NCI-H2171 treated with DMSO at 0.1 percent for 48 hours (cell line): ENCODE measurements around the gene ADGRB3.
"Not testable (repeated sequence)": the region's sequence is repeated elsewhere in the genome, so short reads cannot be mapped to it uniquely, and the experiment has no call there.

Experiments used
- DNase-seq: peaks from one replicate; lab custom pipeline; 2025; lab: John Stamatoyannopoulos, UW

The ADGRB3 gene

GRCh38 chr6:68958327-68958726, 323.2 kb downstream of the ADGRB3 start:
- DNase-seq = peak; percentile 55

- DNase-seq = peak; percentile 66
Measured at GRCh38 chr6:68967549-68968300, 332.6 kb downstream of the ADGRB3 start.

GRCh38 chr6:68968301-68968649, 333.2 kb downstream of the ADGRB3 start:
- no peak for DNase-seq

- DNase-seq = no peak
Measured at GRCh38 chr6:68973066-68973465, 338.0 kb downstream of the ADGRB3 start.

- peak; percentile 42 for DNase-seq
Measured at GRCh38 chr6:68975064-68975463, 340.0 kb downstream of the ADGRB3 start.

- no peak for DNase-seq
Measured at GRCh38 chr6:68975816-68976215, 340.7 kb downstream of the ADGRB3 start.

GRCh38 chr6:68976260-68976659, 341.2 kb downstream of the ADGRB3 start:
- no peak for DNase-seq

- no peak for DNase-seq
Measured at GRCh38 chr6:68978411-68978810, 343.3 kb downstream of the ADGRB3 start.

- DNase-seq = not testable (repeated sequence)
Measured at GRCh38 chr6:68981668-68982067, 346.6 kb downstream of the ADGRB3 start.

- DNase-seq = no peak
Measured at GRCh38 chr6:68988698-68989097, 353.6 kb downstream of the ADGRB3 start.

- no peak for DNase-seq
Measured at GRCh38 chr6:68990317-68990716, 355.2 kb downstream of the ADGRB3 start.

GRCh38 chr6:68993911-68994310, 358.8 kb downstream of the ADGRB3 start:
- no peak for DNase-seq

- DNase-seq = no peak
Measured at GRCh38 chr6:68994521-68994920, 359.4 kb downstream of the ADGRB3 start.

- DNase-seq = no peak
Measured at GRCh38 chr6:69005199-69005598, 370.1 kb downstream of the ADGRB3 start.

GRCh38 chr6:69007781-69008180, 372.7 kb downstream of the ADGRB3 start:
- no peak for DNase-seq

GRCh38 chr6:69012211-69012610, 377.1 kb downstream of the ADGRB3 start:
- no peak for DNase-seq

- no peak for DNase-seq
Measured at GRCh38 chr6:69012876-69013275, 377.8 kb downstream of the ADGRB3 start.

GRCh38 chr6:69018906-69019305, 383.8 kb downstream of the ADGRB3 start:
- DNase-seq = no peak

GRCh38 chr6:69019832-69020231, 384.8 kb downstream of the ADGRB3 start:
- no peak for DNase-seq

- DNase-seq = no peak
Measured at GRCh38 chr6:69022993-69023392, 387.9 kb downstream of the ADGRB3 start.

GRCh38 chr6:69026243-69026642, 391.2 kb downstream of the ADGRB3 start:
- no peak for DNase-seq

GRCh38 chr6:69026715-69027114, 391.6 kb downstream of the ADGRB3 start:
- DNase-seq = no peak

- DNase-seq = no peak
Measured at GRCh38 chr6:69027861-69028260, 392.8 kb downstream of the ADGRB3 start.

GRCh38 chr6:69038841-69039240, 403.8 kb downstream of the ADGRB3 start:
- DNase-seq = no peak
